NCI-H1436 treated with DMSO at 0.1 percent for 48 hours (cell line): Measurements from ENCODE around the gene YIPF2.
"Not testable (repeated sequence)": the region's sequence is repeated elsewhere in the genome, so short reads cannot be mapped to it uniquely, and the experiment has no call there.

Source experiments
- DNase-seq: peaks from one replicate; lab custom pipeline; 2025; lab: John Stamatoyannopoulos, UW

Gene YIPF2

DNA sequence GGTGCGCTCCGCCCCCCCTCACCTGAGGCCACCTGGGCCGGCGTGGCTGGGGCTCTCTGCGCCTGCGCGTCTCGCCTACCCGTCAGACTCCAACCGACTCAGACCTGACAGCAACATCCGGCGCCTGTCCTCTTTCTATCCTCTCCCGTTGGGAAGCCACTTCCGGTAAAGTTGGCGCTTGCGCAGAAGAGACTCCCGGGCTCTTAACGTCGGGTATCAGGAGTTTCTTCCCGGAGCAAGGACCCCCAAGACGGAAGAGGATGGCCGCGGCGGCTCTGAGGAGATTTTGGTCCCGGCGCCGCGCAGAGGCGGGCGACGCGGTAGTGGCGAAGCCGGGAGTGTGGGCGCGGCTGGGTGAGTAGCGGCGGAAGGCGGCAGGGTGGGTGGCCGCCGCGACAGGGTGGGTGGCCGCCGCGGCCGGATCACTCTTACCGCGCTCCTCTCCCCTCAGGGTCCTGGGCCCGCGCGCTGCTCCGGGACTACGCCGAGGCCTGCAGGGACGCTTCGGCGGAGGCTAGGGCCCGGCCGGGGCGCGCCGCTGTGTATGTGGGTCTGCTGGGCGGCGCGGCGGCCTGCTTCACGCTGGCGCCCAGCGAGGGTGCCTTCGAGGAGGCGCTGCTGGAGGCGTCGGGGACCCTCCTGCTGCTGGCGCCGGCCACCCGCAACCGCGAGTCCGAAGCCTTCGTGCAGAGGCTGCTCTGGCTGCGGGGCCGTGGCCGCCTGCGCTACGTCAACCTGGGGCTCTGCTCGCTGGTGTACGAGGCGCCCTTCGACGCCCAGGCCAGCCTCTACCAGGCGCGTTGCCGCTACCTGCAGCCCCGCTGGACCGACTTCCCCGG lies at the start of gene YIPF2, which contains the start of gene TIMM29:
YIPF2 (minus strand) TSS at position 77 of the 839 bp plus-strand sequence. CDS start 229 bp downstream, outside the sequence.
TIMM29 (plus strand) TSS at position 249 of the 839 bp plus-strand sequence; CDS start at position 261, 12 bp downstream.
- DNase-seq, result peak; percentile 95

DNA sequence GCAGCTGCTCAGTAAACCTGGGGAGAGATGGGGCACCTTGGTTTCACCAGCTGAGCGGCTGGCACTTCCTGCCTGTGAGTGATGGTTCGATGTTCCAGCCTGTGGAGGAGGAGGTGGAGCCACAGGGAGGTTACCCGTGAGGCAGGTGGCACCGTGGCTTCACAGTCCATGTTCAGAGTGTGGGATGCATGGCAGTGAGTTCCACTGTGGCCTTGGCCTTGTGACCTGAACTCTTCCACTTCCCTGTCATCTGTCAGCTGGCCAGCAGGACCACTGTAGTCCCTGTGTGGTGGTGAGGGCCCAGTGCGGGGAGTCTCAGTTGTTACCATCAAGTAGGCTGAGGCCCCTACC lies 49.3 kb upstream of the YIPF2 start:
- no peak for DNase-seq

DNA sequence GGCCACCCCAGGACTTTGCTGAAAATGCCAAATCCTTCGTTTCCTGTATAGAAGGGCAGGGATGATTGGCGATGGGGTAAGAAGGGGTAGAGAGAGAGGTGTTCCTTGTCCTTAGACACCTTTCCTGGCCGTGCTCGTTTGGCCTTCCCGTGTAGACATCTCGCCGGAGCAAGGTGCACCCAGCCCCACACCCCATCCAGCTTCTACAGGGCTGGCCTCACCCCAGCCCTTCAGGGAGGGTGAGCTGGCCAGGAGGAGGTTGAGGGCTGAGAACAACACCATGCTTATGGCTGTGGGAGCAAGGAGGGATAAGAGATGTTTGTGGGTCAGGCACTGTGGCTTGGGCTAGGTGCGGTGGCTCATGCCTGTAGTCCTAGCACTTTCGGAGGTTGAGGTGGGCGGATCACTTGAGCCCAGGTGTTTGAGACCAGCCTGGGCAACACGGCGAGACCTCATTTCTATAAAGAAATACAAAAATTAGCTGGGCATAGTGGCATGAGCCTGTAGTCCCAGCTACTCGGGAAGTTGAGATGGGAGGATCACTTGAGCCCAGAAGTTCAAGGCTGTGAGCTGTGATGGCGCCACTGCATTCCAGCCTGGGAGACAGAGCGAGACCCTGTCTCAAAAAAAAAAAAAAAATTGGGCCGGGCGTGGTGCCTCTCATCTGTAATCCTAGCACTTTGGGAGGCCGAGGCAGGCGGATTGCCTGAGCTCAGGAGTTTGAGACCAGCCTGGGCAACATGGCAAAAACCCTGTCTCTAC lies 47.9 kb upstream of the YIPF2 start:
- no peak for DNase-seq

DNA sequence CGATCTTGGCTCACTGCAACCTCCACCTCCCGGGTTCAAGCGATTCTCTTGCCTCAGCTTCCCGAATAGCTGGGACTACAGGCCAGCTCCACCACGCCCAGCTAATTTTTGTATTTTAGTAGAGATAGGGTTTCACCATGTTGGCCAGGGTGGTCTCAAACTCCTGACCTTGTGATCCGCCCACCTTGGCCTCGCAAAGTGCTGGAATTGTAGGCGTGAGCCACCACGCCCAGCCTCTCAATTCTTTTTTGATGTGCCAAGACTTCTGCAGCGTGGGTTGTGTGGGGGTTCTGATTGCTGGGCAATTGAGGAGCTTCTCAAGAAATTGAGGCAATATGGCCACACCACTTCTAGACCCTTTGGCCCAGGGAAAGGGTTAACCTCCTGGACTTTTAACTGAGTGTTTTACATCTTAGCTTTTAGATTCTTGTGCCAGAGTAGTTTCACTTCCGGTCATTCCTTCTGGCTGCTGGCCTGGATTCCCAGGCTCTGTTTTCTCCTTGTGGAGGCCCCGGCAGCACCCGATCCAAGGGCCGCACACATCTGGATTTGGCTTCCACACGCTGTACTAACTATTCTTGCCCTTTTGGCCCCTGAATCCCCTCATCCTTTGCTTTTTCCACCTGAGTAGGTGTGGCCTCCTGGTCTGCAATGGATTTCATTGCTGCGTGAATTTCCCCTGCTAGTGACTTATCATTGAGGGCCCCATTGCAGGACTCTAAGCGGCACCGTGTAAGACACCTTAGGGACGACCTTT lies 47.1 kb upstream of the YIPF2 start:
- DNase-seq, result no peak

DNA sequence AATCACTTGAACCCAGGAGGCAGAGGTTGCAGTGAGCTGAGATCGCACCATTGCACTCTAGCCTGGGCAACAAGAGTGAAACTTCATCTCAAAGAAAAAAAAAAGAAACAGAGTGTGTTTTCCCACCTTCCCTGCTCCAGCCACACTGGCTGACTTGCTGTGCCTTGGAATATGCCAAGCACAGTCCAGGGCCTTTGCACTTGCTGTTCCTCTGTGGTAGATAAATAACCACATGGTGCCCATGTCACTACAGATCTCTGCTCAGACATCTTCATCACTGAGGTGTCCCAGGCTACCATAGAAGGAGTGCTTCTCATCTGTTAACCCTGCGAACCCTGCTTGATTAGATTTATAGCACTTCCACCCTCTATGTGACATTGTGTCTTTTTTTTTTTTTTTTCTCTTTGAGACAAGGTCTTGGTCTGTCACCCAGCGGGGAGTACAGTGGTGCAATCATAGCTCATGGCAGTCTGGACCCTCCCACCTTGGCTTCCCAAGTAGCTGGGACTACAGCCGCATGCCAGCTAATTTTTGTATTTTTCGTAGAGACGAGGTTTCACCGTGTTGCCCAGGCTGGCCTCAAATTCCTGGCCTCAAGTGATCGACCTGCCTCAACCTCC lies 42.8 kb upstream of the YIPF2 start:
- DNase-seq, result no peak

DNA sequence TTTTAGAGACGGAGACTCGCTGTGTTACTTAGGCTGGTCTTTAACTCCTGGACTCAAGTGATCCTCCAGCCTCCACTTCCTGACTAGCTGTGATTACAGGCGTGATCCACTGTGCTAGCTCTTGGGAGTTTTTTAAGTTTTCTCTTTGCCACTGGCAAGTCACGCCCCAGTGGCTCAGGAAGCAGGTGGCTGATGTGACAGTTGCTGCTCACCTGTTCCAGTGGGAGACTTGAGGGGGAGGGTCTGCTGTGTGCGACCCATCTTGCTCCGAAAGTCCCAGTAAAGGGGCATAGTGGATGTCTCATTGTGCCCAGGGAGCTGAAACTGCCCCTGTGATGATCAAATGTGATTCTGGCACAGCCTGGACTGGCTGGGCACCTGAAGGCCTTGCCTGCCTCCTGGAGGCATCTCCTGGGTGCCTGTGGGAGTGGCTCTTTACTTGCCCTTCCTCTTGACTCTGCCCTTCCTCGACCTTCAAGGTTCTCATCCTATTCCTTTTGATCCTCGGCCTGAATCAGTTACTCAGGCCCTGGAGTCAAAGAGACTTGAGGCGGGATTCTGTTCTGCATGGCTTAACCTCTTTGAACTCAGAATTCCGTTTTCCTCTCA lies 40.2 kb upstream of the YIPF2 start:
- no peak for DNase-seq

DNA sequence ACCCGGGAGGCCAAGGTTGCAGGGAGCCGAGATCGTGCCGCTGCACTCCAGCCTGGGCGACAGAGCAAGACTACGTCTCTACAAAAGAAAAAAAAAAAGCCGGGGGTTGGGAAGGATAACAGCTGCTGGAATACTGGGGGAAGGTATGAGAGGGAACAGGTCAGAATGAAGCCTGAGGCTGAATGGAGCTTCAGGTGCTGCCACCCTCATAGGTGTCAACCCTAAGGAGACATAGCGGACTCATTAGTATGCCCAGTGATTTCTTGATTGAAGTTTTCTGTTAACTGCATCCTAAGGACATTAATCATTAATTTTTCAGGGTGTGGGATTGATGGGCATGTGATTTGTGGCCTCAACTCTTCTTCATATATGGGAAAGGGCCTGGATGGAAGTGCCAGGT lies 38.4 kb upstream of the YIPF2 start:
- DNase-seq, result no peak

DNA sequence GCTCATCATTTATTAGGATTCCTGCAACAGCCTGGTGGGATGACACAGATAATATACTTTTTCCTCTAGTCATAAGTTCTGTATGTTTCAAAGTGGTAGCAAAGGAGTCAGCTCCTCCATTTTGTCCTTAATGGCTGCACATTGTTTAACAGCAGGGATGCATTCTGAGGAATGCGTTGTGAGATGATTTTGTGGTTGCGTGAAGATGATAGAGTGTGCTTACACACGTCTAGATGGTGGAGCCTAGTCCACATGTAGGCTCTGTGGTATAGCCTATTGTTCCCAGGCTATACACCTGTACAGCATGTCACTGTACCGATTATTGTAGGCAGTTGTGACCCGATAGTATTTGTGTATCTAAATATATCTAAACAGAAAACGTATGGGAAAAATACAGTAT lies 37.0 kb upstream of the YIPF2 start:
- DNase-seq, result no peak

DNA sequence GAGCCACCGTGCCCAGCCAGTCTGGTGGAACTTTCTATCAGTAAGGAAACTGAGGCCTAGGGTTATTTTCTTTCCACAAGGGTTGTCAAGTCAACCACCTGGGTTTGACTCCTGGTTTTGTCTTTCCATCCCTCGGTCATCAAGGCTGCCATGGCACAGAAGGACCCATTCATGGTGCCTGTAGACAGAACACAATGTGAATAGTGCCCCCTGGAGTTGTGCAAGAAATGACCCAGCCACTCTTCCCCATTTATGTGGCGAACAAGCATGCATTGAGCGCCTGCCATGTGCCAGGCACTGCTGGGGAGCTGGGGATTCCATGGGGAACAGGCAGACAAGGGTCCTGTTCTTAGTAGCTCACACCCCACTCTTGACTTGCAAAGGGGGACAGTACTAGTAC lies 36.5 kb upstream of the YIPF2 start:
- no peak for DNase-seq

DNA sequence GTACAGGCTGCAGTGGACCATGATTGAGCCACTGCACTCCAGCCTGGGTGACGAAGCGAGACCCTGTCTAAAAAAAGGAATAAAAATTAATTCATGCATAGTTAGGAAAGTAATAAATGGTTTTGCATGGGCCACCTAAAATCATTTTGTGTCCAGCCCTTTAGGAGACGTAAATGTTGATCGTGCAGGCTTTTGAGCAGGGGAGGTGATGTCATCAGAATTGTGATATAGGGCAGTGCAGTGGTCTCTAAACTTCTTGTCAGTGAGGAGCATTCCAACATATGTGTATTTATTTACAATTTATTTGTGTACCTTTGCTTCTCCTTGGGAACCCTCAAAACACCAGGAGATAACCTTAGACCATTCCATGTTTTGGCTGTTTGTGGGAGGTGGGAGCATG lies 35.4 kb upstream of the YIPF2 start:
- DNase-seq, result no peak

DNA sequence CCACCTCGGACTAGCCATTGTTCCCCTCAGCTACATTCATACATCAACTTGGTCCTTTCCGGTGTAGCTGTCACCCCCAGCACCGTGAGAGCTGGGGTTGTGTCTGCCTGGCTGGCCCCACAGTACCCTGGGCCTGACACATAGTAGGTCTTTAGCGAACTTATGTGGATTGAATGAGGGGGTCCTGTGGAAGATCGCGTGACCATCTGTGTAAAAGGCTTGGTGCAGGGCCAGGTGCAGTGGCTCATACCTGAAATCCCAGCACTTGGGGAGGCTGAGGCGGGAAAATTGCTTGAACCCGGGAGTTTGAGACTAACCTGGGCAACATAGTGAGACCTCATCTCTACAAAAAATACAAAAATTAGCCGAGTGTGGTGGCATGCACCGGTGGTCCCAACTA lies 34.4 kb upstream of the YIPF2 start:
- DNase-seq, result no peak

DNA sequence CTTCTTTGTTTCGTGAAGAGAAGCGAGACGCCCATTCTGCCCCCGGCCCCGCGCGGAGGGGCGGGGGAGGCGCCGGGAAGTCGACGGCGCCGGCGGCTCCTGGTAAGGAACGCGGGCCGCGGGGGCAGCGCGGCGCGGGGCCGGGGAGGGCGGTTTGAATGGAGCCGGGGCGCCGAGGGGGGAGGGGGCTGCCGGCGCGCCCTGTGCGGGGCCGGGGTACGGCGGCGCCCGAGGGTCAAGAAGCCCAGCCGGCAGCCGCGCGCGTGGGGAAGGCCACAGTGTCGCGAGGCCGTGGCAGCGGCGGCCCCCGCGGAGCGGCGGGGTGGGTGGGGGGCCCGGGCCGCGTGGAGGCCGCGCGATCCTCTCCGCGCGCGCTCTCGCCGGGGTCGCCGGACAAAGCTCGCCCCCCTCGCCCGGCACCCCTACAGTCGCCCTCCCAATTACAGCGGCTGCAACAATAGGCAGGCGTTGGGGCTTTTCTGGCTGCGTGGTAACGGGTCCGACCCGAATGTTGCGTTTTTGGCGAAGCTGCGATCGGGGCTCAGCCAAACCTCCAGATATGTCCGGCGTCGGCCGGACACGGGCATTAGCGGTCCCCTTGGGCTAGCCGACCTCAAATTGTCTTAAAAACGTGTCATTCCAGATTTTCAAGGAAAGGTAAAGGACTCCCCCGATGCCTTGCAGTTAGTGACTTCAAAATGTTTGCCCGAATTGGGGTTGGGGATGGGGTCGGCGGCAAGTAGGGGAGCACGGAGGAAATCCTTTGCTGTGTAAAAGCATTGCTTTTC lies 32.8 kb upstream of the YIPF2 start:
- DNase-seq, result no peak

DNA sequence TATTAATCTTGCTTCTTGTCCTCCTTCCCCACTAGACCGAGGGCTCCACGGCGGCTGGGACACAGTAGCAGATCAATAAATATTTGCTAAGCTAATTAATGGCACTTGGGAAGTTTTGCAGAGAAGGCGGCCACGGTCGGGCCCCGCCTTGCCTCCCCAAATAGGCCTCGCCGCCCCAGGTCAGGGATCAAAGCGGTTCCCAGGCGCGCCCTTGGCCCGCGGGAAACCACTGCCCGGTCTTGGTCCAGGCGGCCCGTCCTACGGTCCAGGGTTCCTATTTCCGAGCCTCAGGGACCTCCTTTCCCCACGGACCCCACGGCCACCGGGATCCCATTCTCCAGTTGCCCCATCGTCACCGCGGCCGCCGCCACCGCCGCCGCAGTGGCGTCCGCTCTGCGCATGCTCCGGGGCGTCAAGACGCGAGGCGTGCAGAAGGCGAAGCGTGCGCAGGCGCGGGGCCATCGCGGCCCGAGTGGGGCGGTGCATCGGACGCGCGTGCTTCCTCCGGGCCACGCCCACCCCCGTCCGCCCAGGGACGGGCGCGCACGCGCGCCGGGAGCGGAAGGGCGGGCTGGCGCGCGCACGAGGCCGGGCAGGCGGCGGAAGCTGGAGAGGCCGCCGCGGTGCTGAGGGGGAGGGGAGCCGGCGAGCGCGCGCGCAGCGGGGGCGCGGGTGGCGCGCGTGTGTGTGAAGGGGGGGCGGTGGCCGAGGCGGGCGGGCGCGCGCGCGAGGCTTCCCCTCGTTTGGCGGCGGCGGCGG lies 32.1 kb upstream of the YIPF2 start, which contains the start of gene SMARCA4:
SMARCA4 (plus strand) TSS at position 717 of the 759 bp plus-strand sequence. CDS start 23,122 bp downstream, outside the sequence.
- DNase-seq, result peak; percentile 84

DNA sequence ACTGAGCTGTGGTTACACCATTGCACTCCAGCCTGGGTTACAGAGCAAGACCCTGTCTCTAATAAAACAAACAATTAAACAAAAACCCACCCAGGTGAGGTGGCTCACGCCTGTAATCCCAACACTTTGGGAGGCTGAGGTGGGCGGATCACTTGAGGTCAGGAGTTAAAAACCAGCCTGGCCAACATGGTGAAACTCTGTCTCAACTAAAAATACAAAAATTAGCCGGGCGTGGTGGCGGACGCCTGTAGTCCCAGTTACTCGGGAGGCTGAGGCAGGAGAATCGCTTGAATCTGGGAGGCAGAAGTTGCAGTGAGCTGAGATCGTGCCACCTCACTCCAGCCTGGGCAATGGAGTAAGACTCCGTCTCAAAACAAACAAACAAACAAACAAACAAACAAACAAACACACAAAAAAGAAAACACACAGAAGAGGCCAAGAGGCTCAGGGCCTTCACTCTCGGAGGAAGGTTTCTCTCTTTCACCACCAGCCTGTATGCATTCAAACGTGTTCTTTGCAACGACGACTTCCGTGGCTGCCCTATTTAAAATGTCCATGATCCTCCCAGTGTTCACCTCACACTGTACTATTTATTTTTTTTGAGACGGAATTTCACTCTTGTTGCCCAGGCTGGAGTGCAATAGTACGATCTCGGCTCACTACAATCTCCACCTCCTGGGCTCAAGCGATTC lies 31.0 kb upstream of the YIPF2 start:
- not testable (repeated sequence) for DNase-seq

DNA sequence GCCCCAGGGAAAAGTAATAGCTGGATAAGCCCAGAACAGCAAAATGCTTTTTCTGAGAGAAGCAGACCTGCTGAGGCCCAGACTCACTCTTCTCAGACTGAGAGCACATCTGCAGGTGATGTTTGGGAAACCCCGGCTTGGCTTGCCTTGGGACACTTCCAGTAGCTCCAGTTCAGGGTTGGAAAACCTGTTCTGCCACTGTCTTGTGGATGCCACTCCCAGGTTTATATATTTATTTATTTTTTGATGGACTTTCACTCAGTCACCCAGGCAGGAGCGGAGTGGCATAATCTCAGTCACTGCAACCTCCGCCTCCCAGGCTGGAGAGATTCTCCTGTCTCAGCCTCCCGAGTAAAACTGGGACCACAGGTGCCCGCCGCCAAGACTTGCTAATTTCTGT lies 24.4 kb upstream of the YIPF2 start:
- DNase-seq, result no peak

DNA sequence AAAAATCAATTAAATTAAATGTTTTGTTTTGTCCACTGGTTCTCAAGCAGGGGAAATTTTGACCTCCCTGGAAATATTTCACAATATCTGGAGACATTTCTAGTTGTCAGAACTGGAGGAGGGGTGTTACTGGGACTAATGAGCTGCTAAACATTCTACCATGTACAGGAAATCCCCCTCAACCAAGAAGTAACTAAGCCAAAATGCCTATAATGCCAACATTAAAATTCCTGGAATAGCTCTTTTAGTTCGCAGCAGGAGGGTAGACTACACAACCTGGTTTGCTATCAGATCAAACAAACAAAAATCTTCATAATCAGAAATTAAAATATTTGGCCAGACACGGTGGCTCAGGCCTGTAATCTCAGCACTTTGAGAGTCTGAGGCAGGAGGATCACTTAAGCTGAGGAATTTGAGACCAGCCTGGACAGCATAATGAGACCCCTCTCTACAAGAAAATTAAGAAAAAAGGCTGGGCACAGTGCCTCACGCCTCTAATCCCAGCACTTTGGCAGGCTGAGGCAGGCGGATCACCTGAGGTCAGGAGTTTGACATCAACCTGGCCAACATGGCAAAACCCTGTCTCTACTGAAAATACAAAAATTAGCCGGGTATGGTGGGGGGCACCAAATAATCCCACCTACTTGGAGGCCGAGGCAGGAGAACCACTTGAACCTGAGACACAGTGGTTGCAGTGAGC lies 18.7 kb upstream of the YIPF2 start:
- DNase-seq, result no peak

DNA sequence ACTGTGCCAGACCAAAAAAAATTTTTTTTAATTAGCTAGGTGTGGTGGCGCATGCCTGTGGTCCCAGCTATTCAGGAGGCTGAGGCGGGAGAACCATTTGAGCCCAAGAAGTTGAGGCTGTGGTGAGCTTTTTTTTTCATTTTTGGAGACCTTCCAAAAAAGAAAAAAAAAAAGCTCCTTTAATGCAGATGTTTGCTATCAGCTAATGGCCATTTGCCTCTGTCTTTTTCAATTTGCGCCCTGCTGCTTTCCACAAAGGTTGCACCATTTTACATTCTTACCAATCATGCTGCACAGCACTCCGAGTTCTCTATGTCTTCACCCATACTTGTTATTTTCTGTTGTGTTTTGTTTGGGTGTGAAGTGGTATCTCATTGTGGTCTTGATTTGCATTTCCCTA lies 16.8 kb upstream of the YIPF2 start:
- DNase-seq, result no peak

DNA sequence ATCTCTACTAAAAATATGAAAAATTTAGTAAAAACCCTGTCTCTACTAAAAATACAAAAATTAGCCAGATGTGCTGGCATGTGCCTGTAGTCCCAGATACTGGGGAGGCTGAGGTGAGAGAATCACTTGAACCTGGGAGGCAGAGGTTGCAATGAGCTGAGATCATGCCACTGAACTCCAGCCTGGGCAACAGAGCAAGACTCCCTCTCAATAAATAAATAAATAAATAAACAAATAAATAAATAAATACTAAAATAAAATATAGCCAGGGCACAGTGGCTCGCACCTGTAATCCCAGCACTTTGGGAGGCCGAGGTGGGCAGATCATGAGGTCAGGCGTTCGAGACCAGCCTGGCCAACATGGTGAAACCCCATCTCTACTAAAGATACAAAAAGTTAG lies 15.0 kb upstream of the YIPF2 start:
- DNase-seq, result not testable (repeated sequence)

DNA sequence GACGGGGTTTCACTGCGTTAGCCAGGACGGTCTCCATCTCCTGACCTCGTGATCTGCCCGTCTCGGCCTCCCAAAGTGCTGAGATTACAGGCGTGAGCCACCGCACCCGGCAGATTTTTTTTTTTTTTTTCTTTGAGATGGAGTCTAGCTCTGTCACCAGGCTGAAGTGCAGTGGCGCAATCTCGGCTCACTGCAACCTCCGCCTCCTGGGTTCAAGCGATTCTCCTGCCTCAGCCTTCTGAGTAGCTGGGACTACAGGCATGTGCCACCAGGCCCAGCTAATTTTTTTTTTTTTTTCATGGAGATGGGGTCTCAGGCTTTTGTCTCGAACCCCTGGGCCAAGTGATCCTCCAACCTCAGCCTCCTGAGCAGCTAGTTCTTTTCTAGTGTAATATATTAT lies 13.2 kb upstream of the YIPF2 start:
- not testable (repeated sequence) for DNase-seq
